RWPE2 (cell line): ENCODE data around the gene SGK2.

Source experiments
- ATAC-seq: fragments of 200-7000 bp; cut with Tn5 transposase; 3 replicates; pipeline ENCODE4 v1.9.1; 2021; ENCODE audit warnings: low read depth
- DNase-seq: peaks from one replicate; pipeline ENCODE4 v3.0.0-alpha.2; 2020; ENCODE audit warnings: low spot score
- H3K27ac ChIP-seq: fragments of 450-650 bp; 2 replicates; pipeline ENCODE4 v1.5.1; 2017; ENCODE audit warnings: mild to moderate bottlenecking; ENCODE audit not compliant: poor library complexity, severe bottlenecking
- H3K27me3 ChIP-seq: fragments of 250-450 bp; sonication (Bioruptor Pico); 2 replicates; pipeline ENCODE4 v1.5.1; 2021; ENCODE audit warnings: mild to moderate bottlenecking, moderate library complexity; ENCODE audit not compliant: insufficient read depth, poor library complexity, severe bottlenecking
- H3K36me3 ChIP-seq: fragments of 250-450 bp; sonication (Bioruptor Pico); 2 replicates; pipeline ENCODE4 v1.5.1; 2020; ENCODE audit warnings: low read depth, mild to moderate bottlenecking, moderate library complexity
- H3K4me1 ChIP-seq: fragments of 250-450 bp; sonication (Bioruptor Pico); 2 replicates; pipeline ENCODE4 v1.5.1; 2021; ENCODE audit warnings: mild to moderate bottlenecking, moderate library complexity; ENCODE audit not compliant: insufficient read depth, poor library complexity, severe bottlenecking
- H3K4me3 ChIP-seq: fragments of 250-450 bp; sonication (Bioruptor Pico); 2 replicates; pipeline ENCODE4 v1.5.1; 2021; ENCODE audit warnings: mild to moderate bottlenecking, moderate library complexity; ENCODE audit not compliant: severe bottlenecking
- H3K9me3 ChIP-seq: fragments of 250-450 bp; sonication (Bioruptor Pico); 2 replicates; pipeline ENCODE4 v1.5.1; 2021; ENCODE audit warnings: mild to moderate bottlenecking, moderate library complexity; ENCODE audit not compliant: severe bottlenecking
- CTCF ChIP-seq: fragments of 450-650 bp; IDR thresholded peaks from one replicate; pipeline ENCODE4 v1.5.1; 2017; ENCODE audit warnings: mild to moderate bottlenecking, moderate library complexity; ENCODE audit not compliant: poor library complexity, severe bottlenecking

SGK2 gene

GRCh38 chr20:43548273-43548880, 10.4 kb upstream of the SGK2 start:
- H3K4me1 ChIP-seq, result no peaks in the 10 kb centered on the region
- no peaks in the 10 kb centered on the region for H3K9me3 ChIP-seq
- no peak for TF ChIP-seq CTCF
- H3K27ac ChIP-seq, result no peak overlapping the region
- DNase-seq (no peak), ATAC-seq (no peak; the same call in 2 of the 3 replicates)
- H3K36me3 ChIP-seq, result no peaks in the 10 kb centered on the region
- no peak overlapping the region for H3K4me3 ChIP-seq
- no peaks in the 10 kb centered on the region for H3K27me3 ChIP-seq

GRCh38 chr20:43549416-43550065, 9.3 kb upstream of the SGK2 start:
- ATAC-seq, result no peak; the same call in 2 of the 3 replicates

GRCh38 chr20:43550456-43550855, 8.4 kb upstream of the SGK2 start:
- Histone ChIP-seq H3K36me3 (no peaks in the 10 kb centered on the region), H3K27me3 (no peaks in the 10 kb centered on the region), H3K4me1 (no peaks in the 10 kb centered on the region), H3K9me3 (no peaks in the 10 kb centered on the region), H3K4me3 (no peak overlapping the region), H3K27ac (no peak overlapping the region)
- no peak for TF ChIP-seq CTCF
- no peak for DNase-seq
- no peak for ATAC-seq

More at GRCh38 chr20:43549416-43550065, 9.3 kb upstream of the SGK2 start:
- no peak for TF ChIP-seq CTCF
- no peaks in the 10 kb centered on the region for H3K36me3 ChIP-seq
- H3K27ac ChIP-seq, result no peak overlapping the region
- H3K9me3 ChIP-seq, result no peaks in the 10 kb centered on the region
- H3K4me3 ChIP-seq, result no peak overlapping the region
- no peaks in the 10 kb centered on the region for H3K4me1 ChIP-seq
- DNase-seq, result no peak
- no peaks in the 10 kb centered on the region for H3K27me3 ChIP-seq

GRCh38 chr20:43554369-43554768, 4.5 kb upstream of the SGK2 start:
- TF ChIP-seq CTCF, result no peak
- DNase-seq (no peak), ATAC-seq (no peak)
- Histone ChIP-seq H3K27me3 (no peaks in the 10 kb centered on the region), H3K4me3 (no peak overlapping the region), H3K36me3 (no peaks in the 10 kb centered on the region), H3K9me3 (no peaks in the 10 kb centered on the region), H3K27ac (no peak overlapping the region), H3K4me1 (no peaks in the 10 kb centered on the region)
